ENCODE measurements around the gene UGT1A5.

- TF ChIP-seq TAF1 (IDR thresholded peaks at IDR 0.05; ENCODE audit: low read depth, low read length) (no peak), SIN3A (conservative IDR thresholded peaks at IDR 0.05 in 1 of 2, IDR thresholded peaks at IDR 0.05 in 1 of 2; ENCODE audit: low read depth in 1 of 2, low read length in 2 of 2) (no peak), CTCF (IDR thresholded peaks at IDR 0.05; ENCODE audit: control extremely low read depth in 1 of 3, insufficient read depth in 1 of 3, low read depth in 1 of 3, low read length in 3 of 3) (no peak), POU5F1 (IDR thresholded peaks at IDR 0.05; ENCODE audit: low read depth, low read length) (no peak), RNF2 (IDR thresholded peaks at IDR 0.05; ENCODE audit: borderline replicate concordance, low read depth, low read length, missing control alignments, poor library complexity, severe bottlenecking) (no peak)
These were observed 107.4 kb downstream of the UGT1A5 start for GRCh38 chr2:233819884-233820773.

Measured in H1 (cell line).